Liver (tissue), 9 donors: ENCODE data around the gene KDELR3. TPM values are rescaled to one million over a fixed set of nuclear protein-coding genes. Genes with fewer than 3 reads are reported as not detected.

Experiments used
- DNase-seq: peaks from one replicate; pipeline ENCODE4 v3.0.0-alpha.2; 2017; ENCODE audit warnings: low spot score
- H3K27ac ChIP-seq, 2 donors: one replicate each; pipeline ENCODE4 v1.7.0; 2013; ENCODE audit warnings: inconsistent platforms in 2 of 2, low read length in 2 of 2, control low read depth in 1 of 2, low read depth in 1 of 2, mild to moderate bottlenecking in 1 of 2
- H3K27me3 ChIP-seq, 4 donors: one replicate each; pipeline versions ENCODE4 v1.6.1 to v1.7.0; 2013; ENCODE audit warnings: low read length in 3 of 4, inconsistent platforms in 1 of 4, mild to moderate bottlenecking in 1 of 4, moderate library complexity in 1 of 4; ENCODE audit not compliant: control insufficient read depth in 4 of 4, insufficient read depth in 4 of 4
- H3K36me3 ChIP-seq, 4 donors: one replicate each; pipeline versions ENCODE4 v1.6.1 to v1.7.0; 2013; ENCODE audit warnings: low read length in 3 of 4, mild to moderate bottlenecking in 3 of 4, low read depth in 1 of 4, moderate library complexity in 1 of 4; ENCODE audit not compliant: control insufficient read depth in 4 of 4, insufficient read depth in 3 of 4
- H3K4me1 ChIP-seq, 4 donors: one replicate each; pipeline versions ENCODE4 v1.6.1 to v1.7.0; 2013; ENCODE audit warnings: low read length in 3 of 4, mild to moderate bottlenecking in 3 of 4, moderate library complexity in 1 of 4; ENCODE audit not compliant: control insufficient read depth in 4 of 4, insufficient read depth in 4 of 4
- H3K4me3 ChIP-seq, 3 donors: one replicate each; pipeline versions ENCODE4 v1.6.1 to v1.7.0; 2013; ENCODE audit warnings: low read length in 3 of 3, control low read depth in 1 of 3, low read depth in 1 of 3, mild to moderate bottlenecking in 1 of 3
- H3K9ac ChIP-seq, 2 donors: one replicate each; pipeline ENCODE4 v1.7.0; 2013; ENCODE audit warnings: low read length in 2 of 2, mild to moderate bottlenecking in 2 of 2, moderate library complexity in 2 of 2, control low read depth in 1 of 2, low read depth in 1 of 2
- H3K9me3 ChIP-seq, 4 donors: one replicate each; pipeline versions ENCODE4 v1.6.1 to v1.7.0; 2013; ENCODE audit warnings: low read length in 3 of 4; ENCODE audit not compliant: control insufficient read depth in 4 of 4
- ATF3 ChIP-seq: IDR thresholded peaks from 2 replicates; pipeline ENCODE4 v1.6.1; 2016; ENCODE audit warnings: antibody characterized with exemption
- EGR1 ChIP-seq, 2 donors: IDR thresholded peaks; 2 replicates each; pipeline ENCODE4 v1.6.1; 2016 to 2018; ENCODE audit warnings: antibody characterized with exemption in 2 of 2, low read depth in 2 of 2
- FOXA1 ChIP-seq: IDR thresholded peaks from 2 replicates; pipeline ENCODE4 v1.6.1; 2016; ENCODE audit warnings: antibody characterized with exemption
- FOXA2 ChIP-seq: IDR thresholded peaks from 2 replicates; pipeline ENCODE4 v1.6.1; 2016; ENCODE audit warnings: antibody characterized with exemption
- GABPA ChIP-seq, 2 donors: IDR thresholded peaks in 1 of 2; conservative IDR thresholded peaks in 1 of 2; 2 replicates each; pipeline ENCODE4 v1.6.1; 2016; ENCODE audit warnings: antibody characterized with exemption in 2 of 2, mild to moderate bottlenecking in 1 of 2, moderate library complexity in 1 of 2
- HNF4A ChIP-seq, 2 donors: conservative IDR thresholded peaks; 2 replicates each; pipeline ENCODE4 v1.6.1; 2016; ENCODE audit warnings: antibody characterized with exemption in 2 of 2, mild to moderate bottlenecking in 2 of 2
- HNF4G ChIP-seq: IDR thresholded peaks from 2 replicates; pipeline ENCODE4 v1.6.1; 2016; ENCODE audit warnings: antibody characterized with exemption
- JUND ChIP-seq, 2 donors: IDR thresholded peaks; 2 replicates each; pipeline ENCODE4 v1.6.1; 2016; ENCODE audit warnings: antibody characterized with exemption in 2 of 2
- MAX ChIP-seq: IDR thresholded peaks from 2 replicates; pipeline ENCODE4 v1.6.1; 2016; ENCODE audit warnings: antibody characterized with exemption
- NR2F2 ChIP-seq: IDR thresholded peaks from 2 replicates; pipeline ENCODE4 v1.6.1; 2016; ENCODE audit warnings: antibody characterized with exemption
- RAD21 ChIP-seq, 2 donors: IDR thresholded peaks; 2 replicates each; pipeline ENCODE4 v1.6.1; 2016; ENCODE audit warnings: antibody characterized with exemption in 2 of 2, mild to moderate bottlenecking in 2 of 2
- RXRA ChIP-seq, 2 donors: IDR thresholded peaks; 2 replicates each; pipeline ENCODE4 v1.6.1; 2017 to 2018; ENCODE audit warnings: antibody characterized with exemption in 2 of 2, mild to moderate bottlenecking in 1 of 2
- SP1 ChIP-seq: IDR thresholded peaks from 2 replicates; pipeline ENCODE4 v1.6.1; 2018; ENCODE audit warnings: antibody characterized with exemption, mild to moderate bottlenecking
- TAF1 ChIP-seq: conservative IDR thresholded peaks from 2 replicates; pipeline ENCODE4 v1.6.1; 2016; ENCODE audit warnings: antibody characterized with exemption, mild to moderate bottlenecking
- YY1 ChIP-seq: IDR thresholded peaks from 2 replicates; pipeline ENCODE4 v1.6.1; 2016; ENCODE audit warnings: antibody characterized with exemption, mild to moderate bottlenecking
- ZBTB33 ChIP-seq: IDR thresholded peaks from 2 replicates; pipeline ENCODE4 v1.6.1; 2016; ENCODE audit warnings: antibody characterized with exemption
- WGBS: extraction: QIAGEN DNeasy Blood & Tissue Kit; methylation state at CpG from one replicate; pipeline ENCODE4 v1.1.7; 2013; 5-methylcytosine and 5-hydroxymethylcytosine counted together
- polyA plus RNA-seq, 2 donors: library from polyadenylated mRNA; stranded (reverse) in 1 of 2; unstranded in 1 of 2; fragments of 200-250 nt in 1 of 2; fragments of >200 nt in 1 of 2; fragmentation: Nextera tagmentation in 1 of 2; extraction: Ambion mirVana in 1 of 2; gene quantifications; one replicate each; pipeline versions ENCODE4 v1.2.1 to v1.2.3, GENCODE V29; 2013 to 2015
- total RNA-seq, 2 donors: library from RNA; depleted of rRNA; stranded (reverse); fragments of >200 nt; gene quantifications; one replicate each; pipeline ENCODE4 v1.2.3, GENCODE V29; 2014
- TF ChIP-seq, protein P1 (sequence below): IDR thresholded peaks from 2 replicates; pipeline ENCODE4 v1.6.1; 2016; ENCODE audit warnings: antibody characterized with exemption, mild to moderate bottlenecking
- TF ChIP-seq, protein P2 (sequence below): fragments of 150-350 bp; IDR thresholded peaks from 2 replicates; pipeline ENCODE4 v1.5.1; 2017; ENCODE audit warnings: improper control_type of control experiment, low read depth, low read length; ENCODE audit not compliant: missing input control
- donor health status: healthy.
- donor health status: healthy.
- donor health status: healthy.
- donor health status: healthy.
- donor health status: healthy.

KDELR3 gene
- total and polyA plus RNA-seq, 4 donors, result 3.5 to 12.8 (median 9.5) TPM

- no peaks in the 10 kb centered on the region for H3K9me3 ChIP-seq
- H3K27me3 ChIP-seq, result no peaks in the 10 kb centered on the region
- no peak overlapping the region for H3K27ac ChIP-seq
- H3K4me1 ChIP-seq, result peaks cover 2 to 3% (median 2%) of the 10 kb centered on the region in 4 donors
- TF ChIP-seq SP1 (no peak), RAD21 (IDR thresholded peaks at IDR 0.05) (peak in 1 of 2 donors; percentile 8)
- H3K36me3 ChIP-seq, result peaks cover 30 to 87% (median 80%) of the 10 kb centered on the region in 4 donors
- DNase-seq, result no peak
- no peak overlapping the region for H3K9ac ChIP-seq
- no peak overlapping the region for H3K4me3 ChIP-seq
- 55% methylated on average over 5 of the region's 5 CpGs for WGBS
These were observed 17.9 kb downstream of the KDELR3 start for GRCh38 chr22:38485783-38486182.

DNA sequence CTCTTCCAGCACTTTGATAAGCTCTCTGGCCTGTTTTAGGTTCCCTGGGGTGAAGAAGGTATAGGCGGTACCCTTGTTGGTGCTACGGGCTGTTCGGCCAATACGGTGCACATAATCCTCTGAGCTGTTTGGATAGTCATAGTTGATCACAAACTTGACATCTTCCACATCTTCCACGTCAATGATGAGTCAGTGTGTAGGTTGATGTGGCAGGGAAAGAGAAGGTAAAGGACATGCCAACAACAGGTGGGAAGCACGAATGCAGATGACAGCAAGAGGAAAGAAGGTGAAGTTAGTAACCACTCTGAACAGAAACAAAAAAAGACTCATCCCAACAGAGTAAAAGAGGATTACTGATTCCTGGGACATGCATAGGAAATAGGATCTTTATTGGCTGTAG is 20.1 kb downstream of the KDELR3 start:
- H3K27ac ChIP-seq, result no peak overlapping the region
- no peak overlapping the region for H3K9ac ChIP-seq
- no peak overlapping the region for H3K4me3 ChIP-seq
- H3K9me3 ChIP-seq, result no peaks in the 10 kb centered on the region
- WGBS, result 94% methylated on average over 6 of the region's 6 CpGs
- DNase-seq, result no peak
- H3K36me3 ChIP-seq, result peaks cover 30 to 78% (median 73%) of the 10 kb centered on the region in 4 donors
- no peak for TF ChIP-seq EGR1 (IDR thresholded peaks at IDR 0.05; ENCODE audit: low read depth in 2 of 2)
- TF ChIP-seq ZBTB33, result no peak
- no peak for TF ChIP-seq HNF4G
- no peak for TF ChIP-seq MAX
- H3K27me3 ChIP-seq, result no peaks in the 10 kb centered on the region
- H3K4me1 ChIP-seq, result peaks cover 2 to 5% (median 2%) of the 10 kb centered on the region in 4 donors

DNA sequence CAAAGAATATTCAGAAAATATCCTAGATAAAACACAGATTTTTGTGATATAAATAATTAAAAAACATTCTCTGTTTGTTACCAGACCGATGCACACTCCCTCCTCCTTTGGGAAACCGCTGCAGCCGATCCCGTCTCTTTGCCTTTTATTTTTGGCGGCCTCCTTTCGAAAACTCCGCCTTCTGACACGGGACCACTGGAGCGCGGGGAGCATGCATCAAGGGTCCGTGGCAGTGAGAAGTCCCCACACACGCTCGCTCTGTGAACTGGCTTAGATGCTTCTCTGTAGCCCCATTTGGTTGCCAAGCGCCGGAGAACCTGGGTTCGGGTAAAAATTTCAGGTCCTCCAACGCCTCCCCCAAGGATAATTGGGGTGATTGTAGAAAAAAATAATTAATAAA is 21.2 kb downstream of the KDELR3 start:
- Histone ChIP-seq H3K4me3 (no peak overlapping the region), H3K27ac (no peak overlapping the region), H3K9me3 (no peaks in the 10 kb centered on the region), H3K4me1 (peaks cover 2 to 5% (median 2%) of the 10 kb centered on the region in 4 donors), H3K9ac (no peak overlapping the region), H3K27me3 (no peaks in the 10 kb centered on the region), H3K36me3 (peaks cover 25 to 78% (median 73%) of the 10 kb centered on the region in 4 donors)
- TF ChIP-seq YY1, result no peak
- no peak for TF ChIP-seq GABPA (IDR thresholded peaks at IDR 0.05 in 1 of 2, conservative IDR thresholded peaks at IDR 0.05 in 1 of 2)
- no peak for TF ChIP-seq ZBTB33
- no peak for TF ChIP-seq NR2F2
- no peak for TF ChIP-seq FOXA1
- TF ChIP-seq TAF1, result no peak
- TF ChIP-seq RXRA (IDR thresholded peaks at IDR 0.05), result no peak
- TF ChIP-seq, protein P1, sequence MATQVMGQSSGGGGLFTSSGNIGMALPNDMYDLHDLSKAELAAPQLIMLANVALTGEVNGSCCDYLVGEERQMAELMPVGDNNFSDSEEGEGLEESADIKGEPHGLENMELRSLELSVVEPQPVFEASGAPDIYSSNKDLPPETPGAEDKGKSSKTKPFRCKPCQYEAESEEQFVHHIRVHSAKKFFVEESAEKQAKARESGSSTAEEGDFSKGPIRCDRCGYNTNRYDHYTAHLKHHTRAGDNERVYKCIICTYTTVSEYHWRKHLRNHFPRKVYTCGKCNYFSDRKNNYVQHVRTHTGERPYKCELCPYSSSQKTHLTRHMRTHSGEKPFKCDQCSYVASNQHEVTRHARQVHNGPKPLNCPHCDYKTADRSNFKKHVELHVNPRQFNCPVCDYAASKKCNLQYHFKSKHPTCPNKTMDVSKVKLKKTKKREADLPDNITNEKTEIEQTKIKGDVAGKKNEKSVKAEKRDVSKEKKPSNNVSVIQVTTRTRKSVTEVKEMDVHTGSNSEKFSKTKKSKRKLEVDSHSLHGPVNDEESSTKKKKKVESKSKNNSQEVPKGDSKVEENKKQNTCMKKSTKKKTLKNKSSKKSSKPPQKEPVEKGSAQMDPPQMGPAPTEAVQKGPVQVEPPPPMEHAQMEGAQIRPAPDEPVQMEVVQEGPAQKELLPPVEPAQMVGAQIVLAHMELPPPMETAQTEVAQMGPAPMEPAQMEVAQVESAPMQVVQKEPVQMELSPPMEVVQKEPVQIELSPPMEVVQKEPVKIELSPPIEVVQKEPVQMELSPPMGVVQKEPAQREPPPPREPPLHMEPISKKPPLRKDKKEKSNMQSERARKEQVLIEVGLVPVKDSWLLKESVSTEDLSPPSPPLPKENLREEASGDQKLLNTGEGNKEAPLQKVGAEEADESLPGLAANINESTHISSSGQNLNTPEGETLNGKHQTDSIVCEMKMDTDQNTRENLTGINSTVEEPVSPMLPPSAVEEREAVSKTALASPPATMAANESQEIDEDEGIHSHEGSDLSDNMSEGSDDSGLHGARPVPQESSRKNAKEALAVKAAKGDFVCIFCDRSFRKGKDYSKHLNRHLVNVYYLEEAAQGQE, result no peak
- no peak for TF ChIP-seq MAX
- TF ChIP-seq FOXA2, result no peak
- no peak for TF ChIP-seq RAD21 (IDR thresholded peaks at IDR 0.05)
- TF ChIP-seq HNF4A (conservative IDR thresholded peaks at IDR 0.05), result no peak
- TF ChIP-seq HNF4G, result no peak
- TF ChIP-seq EGR1 (IDR thresholded peaks at IDR 0.05; ENCODE audit: low read depth in 2 of 2), result no peak
- TF ChIP-seq, protein P2, sequence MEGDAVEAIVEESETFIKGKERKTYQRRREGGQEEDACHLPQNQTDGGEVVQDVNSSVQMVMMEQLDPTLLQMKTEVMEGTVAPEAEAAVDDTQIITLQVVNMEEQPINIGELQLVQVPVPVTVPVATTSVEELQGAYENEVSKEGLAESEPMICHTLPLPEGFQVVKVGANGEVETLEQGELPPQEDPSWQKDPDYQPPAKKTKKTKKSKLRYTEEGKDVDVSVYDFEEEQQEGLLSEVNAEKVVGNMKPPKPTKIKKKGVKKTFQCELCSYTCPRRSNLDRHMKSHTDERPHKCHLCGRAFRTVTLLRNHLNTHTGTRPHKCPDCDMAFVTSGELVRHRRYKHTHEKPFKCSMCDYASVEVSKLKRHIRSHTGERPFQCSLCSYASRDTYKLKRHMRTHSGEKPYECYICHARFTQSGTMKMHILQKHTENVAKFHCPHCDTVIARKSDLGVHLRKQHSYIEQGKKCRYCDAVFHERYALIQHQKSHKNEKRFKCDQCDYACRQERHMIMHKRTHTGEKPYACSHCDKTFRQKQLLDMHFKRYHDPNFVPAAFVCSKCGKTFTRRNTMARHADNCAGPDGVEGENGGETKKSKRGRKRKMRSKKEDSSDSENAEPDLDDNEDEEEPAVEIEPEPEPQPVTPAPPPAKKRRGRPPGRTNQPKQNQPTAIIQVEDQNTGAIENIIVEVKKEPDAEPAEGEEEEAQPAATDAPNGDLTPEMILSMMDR, result no peak
- TF ChIP-seq ATF3, result no peak
- no peak for TF ChIP-seq SP1
- TF ChIP-seq JUND (IDR thresholded peaks at IDR 0.05), result no peak
- WGBS, result 97% methylated on average over 17 of the region's 17 CpGs
- no peak for DNase-seq
